GM23338 (cell line): ENCODE results near the gene NGEF.
A peak's percentile ranks its signal among the peaks of the same experiment; 100 is the strongest.

ENCODE experiments used
- EZH2 ChIP-seq: fragments of 200-600 bp; sonication (generic); IDR thresholded peaks from one replicate; pipeline ENCODE4 v1.8.0; 2017; ENCODE audit warnings: antibody characterized with exemption, mild to moderate bottlenecking, low read depth; ENCODE audit not compliant: unreplicated experiment
- JUNB ChIP-seq: IDR thresholded peaks from one replicate; pipeline ENCODE4 v1.6.1; 2016; ENCODE audit warnings: antibody characterized with exemption; ENCODE audit not compliant: unreplicated experiment
- TF ChIP-seq, protein P1 (sequence below), 2 experiments: fragments of 200-600 bp in 1 of 2; sonication (generic) in 1 of 2; conservative IDR thresholded peaks; 2 replicates each; pipeline versions ENCODE4 v1.5.1 to v1.6.1; 2016 to 2017; ENCODE audit warnings: antibody characterized with exemption in 2 of 2, low read depth in 2 of 2, mild to moderate bottlenecking in 2 of 2, moderate library complexity in 1 of 2

DNA sequence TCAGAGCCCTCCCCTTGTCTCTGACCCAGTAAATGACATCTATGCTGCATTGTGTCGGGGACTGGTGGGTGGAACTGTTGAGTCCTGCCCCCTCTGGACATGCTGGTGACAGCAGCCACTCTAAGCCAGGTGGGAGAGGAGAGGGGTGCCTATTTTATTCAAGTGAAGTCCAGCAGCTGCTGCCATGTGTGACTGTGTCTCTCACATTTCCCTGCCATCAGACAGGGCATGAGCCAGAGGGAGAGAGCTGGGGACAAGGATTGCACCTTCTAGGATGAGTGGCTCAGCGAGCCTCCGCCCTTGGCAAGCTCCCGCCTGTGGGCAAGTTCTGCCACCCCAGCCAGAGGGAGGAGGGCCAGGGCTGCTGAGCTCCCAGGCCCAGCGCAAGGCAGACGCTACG, 13.7 kb downstream of the NGEF start:
- TF ChIP-seq, protein P1, sequence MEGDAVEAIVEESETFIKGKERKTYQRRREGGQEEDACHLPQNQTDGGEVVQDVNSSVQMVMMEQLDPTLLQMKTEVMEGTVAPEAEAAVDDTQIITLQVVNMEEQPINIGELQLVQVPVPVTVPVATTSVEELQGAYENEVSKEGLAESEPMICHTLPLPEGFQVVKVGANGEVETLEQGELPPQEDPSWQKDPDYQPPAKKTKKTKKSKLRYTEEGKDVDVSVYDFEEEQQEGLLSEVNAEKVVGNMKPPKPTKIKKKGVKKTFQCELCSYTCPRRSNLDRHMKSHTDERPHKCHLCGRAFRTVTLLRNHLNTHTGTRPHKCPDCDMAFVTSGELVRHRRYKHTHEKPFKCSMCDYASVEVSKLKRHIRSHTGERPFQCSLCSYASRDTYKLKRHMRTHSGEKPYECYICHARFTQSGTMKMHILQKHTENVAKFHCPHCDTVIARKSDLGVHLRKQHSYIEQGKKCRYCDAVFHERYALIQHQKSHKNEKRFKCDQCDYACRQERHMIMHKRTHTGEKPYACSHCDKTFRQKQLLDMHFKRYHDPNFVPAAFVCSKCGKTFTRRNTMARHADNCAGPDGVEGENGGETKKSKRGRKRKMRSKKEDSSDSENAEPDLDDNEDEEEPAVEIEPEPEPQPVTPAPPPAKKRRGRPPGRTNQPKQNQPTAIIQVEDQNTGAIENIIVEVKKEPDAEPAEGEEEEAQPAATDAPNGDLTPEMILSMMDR (conservative IDR thresholded peaks at IDR 0.05; ENCODE audit: low read depth in 2 of 2) = peak; percentile 32 to 33
- TF ChIP-seq EZH2 = no peak
- no peak for TF ChIP-seq JUNB
